HPDE6-E6E7 (cell line): ENCODE measurements around the gene NCMAP.
"Not testable (repeated sequence)": the region's sequence is repeated elsewhere in the genome, so short reads cannot be mapped to it uniquely, and the experiment has no call there.

Source experiments
- DNase-seq: peaks from one replicate; pipeline ENCODE4 v3.0.0; 2011; ENCODE audit warnings: missing footprints; ENCODE audit errors: extremely low spot score

The NCMAP gene

GRCh38 chr1:24541711-24542346, 14.1 kb upstream of the NCMAP start:
- no peak for DNase-seq

- no peak for DNase-seq
Observed at GRCh38 chr1:24544239-24544638, 11.6 kb upstream of the NCMAP start.

DNA sequence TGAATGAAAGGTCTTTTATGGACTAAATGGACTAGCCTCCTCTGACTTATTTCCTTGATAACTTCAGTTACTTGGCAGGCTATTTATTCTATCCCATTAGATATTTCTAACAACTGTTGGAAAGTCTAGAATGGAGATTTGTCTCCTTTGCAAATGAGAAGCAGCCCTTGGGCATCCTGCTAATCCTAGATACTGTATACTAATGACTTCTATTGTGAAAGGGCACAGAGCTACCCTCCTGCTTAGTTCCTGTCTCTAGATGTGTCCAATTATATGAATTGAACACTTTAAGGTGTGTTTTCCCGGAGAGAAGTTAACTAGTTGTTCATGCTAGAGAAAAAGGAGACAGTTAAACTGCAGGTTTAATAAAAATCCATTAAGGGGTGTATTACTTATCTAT, 10.2 kb upstream of the NCMAP start:
- no peak for DNase-seq

- DNase-seq: no peak
Observed at GRCh38 chr1:24547195-24547594, 8.7 kb upstream of the NCMAP start.

DNA sequence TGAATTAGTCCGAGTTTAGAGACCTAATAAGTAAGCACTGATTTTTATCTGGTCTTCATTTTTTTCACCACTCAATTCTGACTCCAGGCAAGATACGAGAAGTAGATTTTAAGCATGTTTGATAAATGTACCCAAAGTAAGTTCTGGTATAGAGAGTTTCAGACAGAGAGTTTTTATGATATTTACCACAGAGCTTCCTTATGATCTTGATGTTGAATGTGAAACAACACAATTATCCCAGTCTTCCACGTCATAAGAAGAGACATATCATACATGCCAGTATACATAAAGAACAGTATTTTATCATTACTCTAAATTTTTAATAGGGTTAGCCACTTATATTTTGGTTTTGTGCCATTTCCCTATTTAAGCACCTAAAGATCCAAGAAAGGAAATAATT, 7.8 kb upstream of the NCMAP start:
- no peak for DNase-seq

DNA sequence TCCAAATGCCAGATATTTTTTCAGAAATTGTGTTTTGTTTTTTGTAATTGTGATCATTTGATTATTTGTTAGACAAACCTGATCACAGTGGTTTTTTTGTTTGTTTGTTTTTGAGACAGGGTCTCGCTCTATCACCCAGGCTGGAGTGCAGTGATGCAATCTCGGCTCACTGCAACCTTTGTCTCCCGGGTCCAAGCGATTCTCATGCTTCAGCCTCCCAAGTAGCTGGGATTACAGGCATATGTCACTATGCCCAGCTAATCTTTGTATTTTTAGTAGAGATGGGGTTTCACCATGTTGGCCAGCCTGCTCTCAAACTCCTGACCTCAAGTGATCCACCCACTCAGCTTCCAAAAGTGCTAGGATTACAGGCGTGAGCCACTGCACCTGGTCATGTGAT, 6.7 kb upstream of the NCMAP start:
- DNase-seq: not testable (repeated sequence)

GRCh38 chr1:24551290-24551959, 4.5 kb upstream of the NCMAP start:
- no peak for DNase-seq

DNA sequence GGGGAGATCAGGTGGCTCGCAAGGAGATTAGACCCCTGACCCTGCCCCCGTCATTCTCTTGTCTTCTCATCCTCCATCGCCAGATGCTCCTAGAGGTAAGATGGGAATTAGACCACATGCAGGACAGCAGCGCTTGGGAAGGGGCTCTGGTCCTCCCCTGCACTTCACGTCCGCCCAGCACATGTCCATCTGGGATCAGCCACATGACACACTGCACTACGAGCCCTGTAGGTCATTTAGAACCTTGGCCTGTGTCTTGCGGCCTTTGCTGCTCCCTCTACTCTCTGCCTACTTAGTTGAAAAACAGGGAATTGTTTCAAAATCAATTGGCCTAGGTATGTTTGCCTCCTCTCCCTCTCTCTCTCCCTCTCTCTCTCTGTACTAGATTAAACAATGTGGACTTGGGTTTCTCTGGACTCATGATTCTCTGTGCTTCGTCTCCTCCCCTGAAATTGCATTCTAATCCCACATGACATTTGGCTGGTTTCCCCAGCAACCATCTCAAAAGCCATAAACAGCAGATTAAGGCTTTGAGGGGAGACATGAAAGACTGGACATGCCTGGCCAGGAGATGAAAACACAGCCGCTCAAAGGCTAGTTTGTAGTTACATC, 3.8 kb upstream of the NCMAP start:
- no peak for DNase-seq

DNA sequence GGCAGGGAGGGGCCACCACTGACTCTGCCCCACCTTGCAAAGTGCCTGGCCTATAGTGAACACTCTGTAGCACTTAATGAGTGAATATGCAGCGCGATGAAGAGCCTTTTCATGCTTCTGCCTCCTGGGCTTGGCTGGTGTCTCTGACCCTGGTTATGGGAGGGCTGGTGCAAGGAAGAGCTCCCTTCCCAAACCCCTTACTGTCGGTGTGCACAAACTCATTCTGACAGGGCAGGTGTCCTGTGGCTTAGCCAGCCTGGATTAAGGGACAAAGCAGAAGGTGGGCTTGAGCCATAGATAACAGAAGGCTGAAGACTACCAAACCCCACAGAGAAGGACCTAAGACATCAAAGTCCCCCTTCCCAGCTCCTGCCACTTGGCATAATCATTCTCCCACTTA, 2.0 kb upstream of the NCMAP start:
- DNase-seq: no peak

- DNase-seq: no peak
Observed at GRCh38 chr1:24554714-24555113, 1.2 kb upstream of the NCMAP start.

DNA sequence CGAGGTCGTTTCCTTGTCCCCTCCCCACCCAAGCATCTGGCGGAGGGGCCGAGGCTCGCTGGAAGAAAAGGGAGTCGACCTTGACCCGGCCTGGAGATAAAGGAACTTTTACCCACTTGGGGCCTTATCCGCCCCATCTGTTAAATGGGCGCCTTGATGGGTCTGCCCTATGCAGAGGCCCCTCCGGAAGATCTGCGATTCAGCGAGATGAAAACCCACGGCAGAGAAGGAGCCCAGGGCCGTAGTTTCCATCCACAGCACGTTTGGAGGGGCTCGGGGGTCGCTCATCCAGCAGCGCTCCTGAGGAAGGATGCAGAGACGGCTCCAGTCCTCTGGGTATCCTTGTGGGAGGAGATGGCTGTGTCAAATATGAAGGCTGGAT, 518 bp downstream of the NCMAP start:
- no peak for DNase-seq

DNA sequence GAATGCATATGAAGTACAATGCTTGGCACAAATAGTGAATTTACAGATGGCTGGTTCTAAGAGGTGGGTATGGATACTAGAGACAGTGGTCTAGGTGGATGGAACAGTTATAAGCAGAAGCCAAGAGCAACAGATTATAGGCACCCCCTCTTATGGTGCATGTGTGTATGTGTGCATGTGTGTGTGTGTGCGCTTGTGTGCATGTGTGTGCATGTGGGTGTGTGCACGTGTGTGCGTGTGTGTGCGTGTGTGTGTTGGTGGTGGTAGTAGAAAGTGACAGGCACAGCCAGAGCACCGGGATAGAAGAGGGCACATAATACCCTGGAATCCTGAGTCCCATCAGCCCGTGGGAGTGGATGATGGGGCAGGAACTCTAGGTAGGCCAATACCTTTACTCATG, 1.3 kb downstream of the NCMAP start:
- no peak for DNase-seq

DNA sequence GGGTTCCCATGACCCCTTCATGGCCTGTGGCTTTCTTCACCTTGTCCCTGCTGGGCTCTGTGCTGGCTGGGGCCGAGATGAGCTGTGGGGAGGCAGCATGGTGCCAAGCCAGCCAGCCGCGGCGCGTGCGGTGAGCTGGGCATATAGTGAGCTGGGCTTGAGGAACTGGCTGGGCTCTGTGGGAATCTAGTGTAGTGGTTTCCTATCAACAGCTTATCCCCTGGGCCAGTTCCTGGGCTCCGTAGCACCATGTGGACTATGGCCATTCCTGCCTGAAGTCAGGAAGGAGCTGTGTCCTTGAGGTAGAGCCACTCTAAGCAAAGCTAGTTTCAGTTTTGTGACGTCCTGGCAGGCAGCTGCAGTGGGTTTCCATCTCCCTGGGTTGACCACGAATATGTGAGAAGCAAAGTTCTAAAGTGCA, 1.8 kb downstream of the NCMAP start:
- DNase-seq: no peak

GRCh38 chr1:24558455-24558854, 2.6 kb downstream of the NCMAP start:
- DNase-seq: no peak

GRCh38 chr1:24558902-24559791, 3.3 kb downstream of the NCMAP start:
- no peak for DNase-seq

DNA sequence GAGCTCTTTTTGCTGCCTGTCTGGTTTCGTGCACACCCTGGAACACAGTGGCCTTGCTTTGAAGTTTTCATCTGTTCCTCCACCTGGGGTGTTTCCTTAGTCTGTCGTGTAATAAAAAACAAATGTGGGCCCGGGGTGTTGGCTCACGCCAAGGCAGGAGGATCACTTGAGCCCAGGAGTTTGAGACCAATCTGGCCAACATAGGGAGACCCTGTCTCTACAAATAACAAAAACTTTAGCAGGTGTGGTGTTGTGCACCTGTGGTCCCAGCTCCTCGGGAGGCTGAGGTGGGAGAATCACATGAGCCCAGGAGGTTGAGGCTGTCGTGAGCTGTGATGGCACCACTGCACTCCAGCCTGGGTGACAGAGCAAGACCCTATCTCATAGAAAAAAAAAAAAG, 4.5 kb downstream of the NCMAP start:
- no peak for DNase-seq

DNA sequence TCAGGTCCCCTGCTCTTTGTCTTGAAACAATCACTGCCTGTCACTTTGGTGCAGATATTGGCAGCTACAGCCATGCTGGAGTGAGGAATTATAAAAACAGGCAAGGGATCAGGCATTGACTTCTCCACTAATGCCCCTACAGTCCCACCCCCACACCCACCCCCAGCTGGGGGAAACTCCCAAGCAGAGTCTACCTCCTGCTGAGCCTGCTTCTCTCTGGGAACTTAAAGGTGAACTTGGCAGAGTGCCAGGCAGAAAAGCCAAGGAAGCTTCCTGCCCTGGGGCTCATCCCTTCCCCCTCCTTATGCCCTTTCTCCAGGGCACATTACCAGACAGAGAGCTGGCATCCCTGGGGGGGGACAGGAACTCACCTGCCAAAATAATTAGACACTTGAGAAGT, 6.7 kb downstream of the NCMAP start:
- DNase-seq: no peak

- no peak for DNase-seq
Observed at GRCh38 chr1:24564695-24565094, 8.8 kb downstream of the NCMAP start.

DNA sequence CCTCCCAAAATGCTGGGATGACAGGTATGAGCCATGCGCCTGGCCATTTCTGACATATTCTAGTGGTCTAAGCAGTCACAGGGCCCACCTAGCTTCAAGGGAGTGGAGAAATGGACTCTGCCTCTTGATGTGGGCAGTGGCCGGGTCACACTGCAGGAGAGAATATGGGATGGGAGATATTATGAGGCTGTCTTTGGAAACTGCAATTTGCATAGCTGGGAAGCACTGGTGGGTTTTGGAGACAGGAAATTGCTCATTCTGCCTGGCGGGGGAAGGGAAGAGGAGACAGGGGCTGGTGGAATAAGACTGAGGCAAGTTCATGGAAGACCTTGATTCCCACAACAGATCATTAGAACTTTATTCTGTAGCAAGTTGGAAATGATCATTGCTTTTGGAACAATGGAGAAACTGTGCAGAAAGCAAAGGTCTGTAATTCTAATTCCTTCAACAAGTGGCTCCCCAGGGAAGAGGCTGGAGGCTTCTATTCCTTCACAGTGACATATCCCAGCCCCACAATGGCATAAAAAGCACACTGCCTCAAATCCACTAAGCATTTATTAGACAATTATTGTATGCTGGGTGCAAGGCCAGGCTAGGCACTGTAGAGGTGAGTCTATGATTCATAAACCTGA, 10.5 kb downstream of the NCMAP start:
- no peak for DNase-seq

GRCh38 chr1:24567792-24568388, 12.0 kb downstream of the NCMAP start:
- DNase-seq: peak; percentile 37

DNA sequence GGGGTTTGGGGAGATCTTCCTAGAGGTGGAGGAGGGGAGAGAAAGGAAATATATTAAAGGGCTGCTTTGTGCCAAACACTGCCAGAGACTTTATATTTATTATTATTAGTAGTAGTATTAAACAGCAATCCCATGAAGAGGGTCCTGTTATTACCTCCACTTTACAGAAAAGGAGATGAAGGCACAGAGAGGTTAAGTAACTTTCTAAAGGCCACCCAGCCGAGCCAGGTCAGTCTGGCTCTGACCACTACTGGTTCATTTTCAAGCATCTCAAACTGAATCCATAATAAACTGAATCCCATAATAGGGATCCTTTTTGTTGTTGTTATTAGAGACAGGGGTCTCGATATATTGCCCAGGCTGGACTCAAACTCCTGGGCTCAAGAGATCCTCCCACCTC, 12.6 kb downstream of the NCMAP start:
- DNase-seq: no peak
